TTC549 (cell line): ENCODE data around the gene YIPF3.
"Not testable (repeated sequence)": the region's sequence is repeated elsewhere in the genome, so short reads cannot be mapped to it uniquely, and the experiment has no call there.

Experiments
- FAIRE-seq: peaks from 2 replicates; lab custom pipeline; 2012; peaks lifted over from hg19 to GRCh38; lab: Jason Lieb, UNC

YIPF3 gene

GRCh38 chr6:43516697-43517504, at the start of gene YIPF3, which contains the start of gene POLR1C:
TSS of gene YIPF3 (minus strand) at chr6:43516926. CDS start at chr6:43516807, 119 bp downstream.
TSS of gene POLR1C (plus strand) at chr6:43517089. CDS start at chr6:43517110, 21 bp downstream.
- FAIRE-seq = peak; percentile 77

DNA sequence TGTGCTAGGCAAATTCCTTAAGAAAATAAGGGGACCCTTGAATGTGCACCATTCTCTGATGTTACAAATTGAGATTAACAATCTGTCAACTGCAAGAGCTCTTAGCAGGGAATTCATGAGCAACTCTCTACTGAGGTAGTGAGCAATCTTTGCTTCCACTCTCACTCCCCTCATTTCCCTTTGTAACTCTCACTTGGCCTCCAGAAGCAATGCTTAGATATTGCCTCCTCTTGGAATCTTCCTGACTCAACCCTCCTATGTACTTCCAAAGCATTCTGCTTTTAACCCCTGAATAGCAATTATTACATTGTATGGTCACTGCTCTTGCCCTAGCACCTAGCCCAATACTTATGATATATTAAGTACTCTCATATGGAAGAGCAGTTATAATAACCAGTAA, 42.6 kb upstream of the YIPF3 start:
- no peak for FAIRE-seq

- not testable (repeated sequence) for FAIRE-seq
These were observed 40.9 kb upstream of the YIPF3 start for GRCh38 chr6:43557620-43558019.

- FAIRE-seq = no peak
These were observed 30.5 kb upstream of the YIPF3 start for GRCh38 chr6:43547222-43547621.

GRCh38 chr6:43544461-43544860, 27.7 kb upstream of the YIPF3 start:
- FAIRE-seq = no peak

GRCh38 chr6:43541774-43542471, 25.2 kb upstream of the YIPF3 start:
- no peak for FAIRE-seq

DNA sequence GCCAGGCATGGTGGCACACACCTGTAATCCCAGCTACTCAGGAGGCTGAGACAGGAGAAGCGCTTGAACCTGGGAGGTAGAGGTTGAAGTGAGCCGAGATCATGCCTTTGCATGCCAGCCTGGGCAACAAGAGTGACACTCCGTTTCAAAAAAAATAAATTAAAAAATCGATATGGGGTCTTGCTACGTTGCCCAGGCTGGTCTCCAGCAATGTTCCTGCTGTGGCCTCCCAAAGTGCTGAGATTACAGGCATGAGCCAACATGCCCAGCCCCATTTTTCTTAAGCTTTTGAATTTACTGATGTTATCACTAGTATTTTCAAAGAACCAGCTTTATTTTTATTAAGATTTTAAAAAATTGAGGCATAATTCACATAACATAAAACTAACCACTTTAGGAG, 23.8 kb upstream of the YIPF3 start:
- FAIRE-seq = no peak

DNA sequence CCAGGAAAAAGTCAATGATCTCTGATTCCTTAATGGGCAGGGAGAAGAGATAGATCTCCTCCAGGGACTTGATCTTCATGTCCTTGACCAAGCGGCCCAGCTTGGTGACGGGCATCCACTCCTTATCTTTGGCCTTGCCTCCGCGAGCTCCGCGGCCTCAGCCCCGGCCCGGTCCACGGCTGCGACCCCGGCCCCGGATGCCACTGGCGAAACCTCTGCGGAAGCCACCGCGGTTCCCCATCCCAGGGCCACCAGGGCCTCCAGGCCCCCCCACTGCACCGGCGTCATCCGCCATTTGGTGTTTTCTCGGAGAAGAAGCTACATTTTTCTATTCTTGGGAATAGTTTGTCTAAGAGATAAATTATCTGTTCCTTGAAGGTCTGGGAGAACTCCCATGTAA, 22.7 kb upstream of the YIPF3 start:
- FAIRE-seq = not testable (repeated sequence)

- not testable (repeated sequence) for FAIRE-seq
These were observed 22.3 kb upstream of the YIPF3 start for GRCh38 chr6:43538986-43539385.

- no peak for FAIRE-seq
These were observed 15.5 kb upstream of the YIPF3 start for GRCh38 chr6:43532201-43532600.

DNA sequence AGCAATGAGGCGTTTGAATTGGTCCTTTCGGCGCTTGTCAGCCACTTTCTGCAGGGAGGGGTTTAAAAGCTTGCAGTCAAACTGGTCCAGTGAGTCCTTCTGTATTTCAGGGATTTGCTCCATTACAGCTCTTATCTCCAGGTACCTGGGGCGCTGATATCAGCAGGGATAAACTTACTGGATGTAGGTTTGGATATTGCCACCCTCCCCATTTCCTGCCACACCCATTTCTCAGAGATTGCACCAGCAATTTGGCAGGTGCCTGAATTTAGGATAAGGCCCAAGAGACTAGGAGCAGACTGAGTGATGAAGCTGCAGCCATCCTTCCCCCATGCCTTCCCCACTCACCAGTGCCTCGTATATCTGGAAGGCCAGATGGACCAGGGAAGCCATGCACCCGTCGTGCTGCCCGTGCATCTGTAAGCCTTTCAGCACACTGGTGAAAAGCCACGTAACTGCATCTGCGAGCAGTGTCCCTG, 7.8 kb upstream of the YIPF3 start:
- no peak for FAIRE-seq

DNA sequence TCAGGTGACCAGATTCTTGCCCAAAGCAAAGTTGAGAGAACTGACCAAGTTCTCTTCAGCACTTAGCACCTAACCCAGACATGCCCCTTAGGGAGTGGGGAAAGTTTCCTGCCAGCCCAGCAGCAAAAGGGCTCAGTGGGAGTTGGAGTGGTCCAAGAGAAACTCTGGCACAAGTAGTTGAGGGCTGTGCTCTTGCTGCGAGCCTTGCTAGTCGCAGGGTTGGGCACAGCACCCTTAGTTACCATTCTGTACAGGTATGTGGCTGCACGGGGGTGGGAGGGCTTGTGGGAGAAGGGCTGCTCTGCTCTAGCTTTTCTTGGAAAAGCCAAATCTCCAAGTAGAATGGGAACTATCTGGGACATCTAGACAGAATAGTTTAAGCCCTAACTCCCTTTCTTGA, 6.6 kb upstream of the YIPF3 start:
- no peak for FAIRE-seq

- FAIRE-seq = no peak
These were observed 6.0 kb upstream of the YIPF3 start for GRCh38 chr6:43522547-43523261.

- no peak for FAIRE-seq
These were observed 5.1 kb upstream of the YIPF3 start for GRCh38 chr6:43521836-43522235.

GRCh38 chr6:43520097-43520496, 3.4 kb upstream of the YIPF3 start:
- no peak for FAIRE-seq

GRCh38 chr6:43517505-43518357, 1.0 kb upstream of the YIPF3 start:
- FAIRE-seq = no peak

GRCh38 chr6:43516367-43516696, 394 bp downstream of the YIPF3 start:
- FAIRE-seq = no peak

GRCh38 chr6:43515808-43516207, 918 bp downstream of the YIPF3 start:
- FAIRE-seq = no peak

GRCh38 chr6:43511824-43512415, 4.8 kb downstream of the YIPF3 start:
- FAIRE-seq = no peak

DNA sequence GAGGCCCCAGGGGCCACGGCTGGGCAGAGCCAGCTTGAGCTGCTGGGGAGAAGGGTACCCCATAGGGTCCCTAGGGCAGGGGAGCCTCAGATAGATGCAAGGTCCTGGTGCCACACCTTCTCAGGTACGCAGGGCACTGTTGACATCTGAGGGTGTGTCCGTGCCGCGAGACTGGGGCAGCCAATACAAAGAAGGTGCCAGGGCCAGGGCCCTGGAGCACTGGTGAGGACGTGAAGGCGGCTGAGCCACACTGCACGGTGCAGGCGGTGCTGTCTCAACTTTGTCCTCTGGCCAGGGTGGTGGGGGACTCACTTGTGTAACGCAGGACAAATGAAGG, 5.9 kb downstream of the YIPF3 start:
- no peak for FAIRE-seq

GRCh38 chr6:43509984-43510826, 6.5 kb downstream of the YIPF3 start, which contains the start of gene LRRC73:
TSS of gene LRRC73 (minus strand) at chr6:43510346. CDS start at chr6:43509785, 561 bp downstream.
- no peak for FAIRE-seq
